HG02970 (cell line): ENCODE data around the gene PEX11A.

Experiments
- ATAC-seq: cut with Tn5 transposase; IDR thresholded peaks from one replicate; pipeline ENCODE4 v1.9.1; 2021; ENCODE audit warnings: mild to moderate bottlenecking, moderate library complexity, moderate number of reproducible peaks; ENCODE audit not compliant: unreplicated experiment, low FRiP score

The PEX11A gene

GRCh38 chr15:89657686-89658200 lies 32.8 kb downstream of the PEX11A start:
- ATAC-seq: no peak

DNA sequence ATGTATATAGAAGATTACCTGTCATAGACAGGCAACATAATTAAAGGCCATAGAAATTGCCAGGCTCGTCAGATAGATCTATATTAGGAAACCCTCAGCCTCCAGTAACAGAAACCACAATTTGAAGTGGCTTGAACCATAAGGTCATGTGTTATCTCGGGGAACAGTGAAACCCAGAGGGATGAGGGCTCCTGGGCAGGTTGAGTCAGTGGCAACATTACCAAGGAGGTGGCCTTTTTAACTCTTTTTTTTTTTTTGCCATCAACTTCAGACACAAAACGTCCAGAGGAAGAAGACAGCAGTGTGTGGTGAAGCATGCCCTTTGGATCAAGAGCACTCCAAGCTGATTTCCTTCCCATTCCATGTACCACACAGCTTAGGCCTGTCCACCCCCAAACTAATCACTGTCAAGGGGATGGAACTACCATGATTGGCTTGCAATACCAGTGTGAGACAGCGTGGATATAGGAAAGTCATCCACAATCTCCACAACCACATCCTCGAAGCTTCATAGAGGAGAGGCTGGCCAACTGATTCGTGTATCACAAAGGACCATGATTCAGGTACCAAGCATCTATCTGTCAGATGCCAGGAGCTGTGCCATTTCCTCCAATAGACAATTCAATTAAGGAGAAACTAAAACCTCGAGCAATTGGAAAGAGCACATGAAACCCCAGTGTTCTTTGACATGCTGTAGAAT lies 34.3 kb downstream of the PEX11A start:
- ATAC-seq: no peak

DNA sequence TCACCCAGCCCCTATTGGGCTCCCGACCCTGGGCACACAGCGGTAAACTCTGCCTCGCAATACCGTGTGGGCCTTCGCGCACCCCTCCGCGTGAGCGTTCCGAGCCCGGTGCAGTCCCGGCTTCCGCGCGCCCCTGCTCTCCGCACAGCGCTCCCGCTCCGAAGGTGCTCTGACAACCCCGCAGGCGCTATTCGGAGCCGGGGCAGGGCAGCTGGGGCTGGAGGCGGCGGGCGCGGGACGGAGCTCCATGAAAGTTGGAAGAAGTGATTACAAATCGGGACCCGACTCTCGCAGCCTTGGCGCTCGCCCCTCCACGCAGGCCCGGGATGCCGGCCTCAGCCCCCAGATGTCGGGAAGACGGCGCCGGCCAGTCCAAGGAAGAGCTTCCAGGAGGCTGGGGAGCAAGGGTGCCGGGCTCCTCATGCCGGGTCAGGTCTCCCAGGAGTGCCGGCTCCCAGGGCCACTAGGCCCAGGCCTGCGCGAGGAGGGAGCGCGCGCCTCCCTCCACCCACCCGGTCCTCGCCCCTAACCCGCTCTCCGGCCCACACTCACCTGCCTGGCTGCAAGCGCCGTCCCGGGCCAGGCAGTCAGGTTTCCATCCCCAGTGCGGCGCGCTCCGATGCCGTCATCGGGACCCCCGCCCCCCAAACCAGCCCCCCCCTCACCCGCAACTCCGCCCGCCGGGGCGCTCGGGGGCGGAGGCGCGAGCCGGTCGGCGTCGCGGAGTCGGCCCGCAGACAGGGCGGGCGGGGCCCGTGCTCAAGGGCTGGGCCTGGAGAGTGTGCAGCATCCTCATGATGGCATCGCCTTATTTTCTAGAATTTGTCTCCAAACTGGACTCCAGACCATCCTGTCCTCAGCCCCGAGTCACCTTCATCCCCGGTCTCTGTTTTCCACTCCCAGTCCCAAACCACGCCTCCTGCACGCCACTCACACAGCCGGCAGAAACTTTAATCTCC lies 35.4 kb downstream of the PEX11A start, which contains the start of gene KIF7:
Gene KIF7, minus strand, starts transcription at position 621 of the 959 bp plus-strand sequence. CDS start 2,537 bp downstream, outside the sequence.
- ATAC-seq: no peak

GRCh38 chr15:89654301-89654761 lies 36.2 kb downstream of the PEX11A start:
- no peak for ATAC-seq

DNA sequence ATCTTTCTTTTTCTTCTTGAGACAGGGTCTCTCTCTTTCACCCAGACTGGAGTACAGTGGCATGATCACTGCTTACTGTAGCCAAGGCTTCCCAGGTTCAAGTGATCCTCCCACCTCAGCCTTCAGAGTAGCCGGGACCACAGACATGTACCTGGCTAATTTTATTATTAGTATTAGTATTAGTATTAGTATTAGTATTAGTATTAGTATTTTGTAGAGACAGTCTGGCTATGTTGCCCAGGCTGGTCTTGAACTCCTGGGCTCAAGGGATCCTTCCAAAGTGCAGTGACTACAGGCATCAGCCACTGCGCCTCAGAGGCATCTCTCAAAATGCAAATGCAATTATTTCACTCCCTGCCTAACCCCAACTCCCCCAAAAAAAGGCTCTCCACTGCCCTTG lies 37.0 kb downstream of the PEX11A start:
- no peak for ATAC-seq

DNA sequence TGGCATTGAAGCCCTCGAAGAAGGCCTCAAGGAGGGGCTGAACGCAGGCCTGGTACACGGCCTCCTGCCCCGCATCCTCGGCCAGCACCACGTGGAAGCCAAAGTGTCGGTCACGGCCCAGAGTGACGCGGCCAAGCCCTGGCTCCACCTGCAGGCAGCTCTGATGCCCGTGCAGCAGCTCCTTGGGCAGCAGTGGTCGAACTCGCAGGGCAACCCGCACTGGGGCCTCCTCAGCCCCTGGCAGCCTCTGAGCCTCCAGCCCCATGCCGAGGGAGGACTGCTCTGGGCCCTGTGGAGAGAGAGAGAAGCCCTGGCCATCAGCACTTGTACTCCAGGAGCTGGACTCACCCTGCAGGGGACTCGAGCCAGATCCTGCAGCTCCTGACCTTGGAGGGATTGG lies 37.9 kb downstream of the PEX11A start:
- no peak for ATAC-seq

- ATAC-seq: no peak
These were observed 38.4 kb downstream of the PEX11A start for GRCh38 chr15:89652131-89652530.

DNA sequence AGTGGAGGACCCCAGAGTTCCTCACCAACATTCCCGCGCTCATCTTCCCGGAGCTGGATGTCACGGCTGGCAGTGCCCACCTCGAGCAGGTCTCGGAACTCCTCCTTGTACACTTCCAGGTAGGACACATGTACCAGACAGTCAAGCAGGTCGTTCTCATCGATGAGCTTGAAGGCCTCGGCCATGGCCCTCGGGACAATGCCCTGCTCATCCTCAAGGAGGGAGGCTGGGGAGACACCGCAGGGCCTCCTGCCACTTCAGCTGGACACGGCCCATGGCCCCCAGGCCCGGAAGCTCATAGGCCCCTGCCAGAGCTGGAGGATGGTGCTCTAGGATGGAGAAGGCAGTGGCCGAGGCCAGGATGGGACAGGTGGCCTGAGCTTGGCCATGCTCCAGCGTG lies 40.8 kb downstream of the PEX11A start:
- no peak for ATAC-seq

DNA sequence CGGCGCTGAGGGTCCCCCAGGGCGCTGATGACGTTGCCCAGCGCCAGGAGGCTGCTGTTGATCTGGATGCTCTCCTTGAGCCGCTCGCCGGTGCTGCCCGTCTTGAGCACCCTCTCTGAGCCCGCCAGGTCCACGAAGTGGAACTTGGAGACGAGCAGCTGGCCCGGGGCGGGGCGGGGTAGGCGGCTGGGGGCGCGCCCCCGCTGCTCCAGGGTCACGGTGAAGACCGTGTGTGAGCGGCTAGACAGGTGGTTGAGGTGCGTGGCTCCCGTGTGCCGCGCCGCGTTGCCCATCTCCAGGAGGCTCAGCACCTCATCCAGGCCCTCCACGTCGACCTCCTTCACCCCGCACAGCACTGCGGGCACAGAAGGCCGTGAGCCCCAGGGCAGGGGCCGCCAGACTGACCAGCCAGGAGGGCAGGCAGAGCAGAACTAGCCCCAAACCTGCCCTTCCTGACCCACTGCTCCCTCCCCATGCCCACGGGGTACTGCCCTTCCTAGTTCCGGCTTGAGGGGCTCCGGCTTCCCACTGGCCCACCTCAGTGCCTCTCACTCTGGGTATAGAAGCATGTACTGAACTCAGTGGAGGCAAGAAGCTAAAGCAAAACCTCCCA lies 41.4 kb downstream of the PEX11A start:
- no peak for ATAC-seq

- no peak for ATAC-seq
These were observed 42.2 kb downstream of the PEX11A start for GRCh38 chr15:89648106-89649012.

DNA sequence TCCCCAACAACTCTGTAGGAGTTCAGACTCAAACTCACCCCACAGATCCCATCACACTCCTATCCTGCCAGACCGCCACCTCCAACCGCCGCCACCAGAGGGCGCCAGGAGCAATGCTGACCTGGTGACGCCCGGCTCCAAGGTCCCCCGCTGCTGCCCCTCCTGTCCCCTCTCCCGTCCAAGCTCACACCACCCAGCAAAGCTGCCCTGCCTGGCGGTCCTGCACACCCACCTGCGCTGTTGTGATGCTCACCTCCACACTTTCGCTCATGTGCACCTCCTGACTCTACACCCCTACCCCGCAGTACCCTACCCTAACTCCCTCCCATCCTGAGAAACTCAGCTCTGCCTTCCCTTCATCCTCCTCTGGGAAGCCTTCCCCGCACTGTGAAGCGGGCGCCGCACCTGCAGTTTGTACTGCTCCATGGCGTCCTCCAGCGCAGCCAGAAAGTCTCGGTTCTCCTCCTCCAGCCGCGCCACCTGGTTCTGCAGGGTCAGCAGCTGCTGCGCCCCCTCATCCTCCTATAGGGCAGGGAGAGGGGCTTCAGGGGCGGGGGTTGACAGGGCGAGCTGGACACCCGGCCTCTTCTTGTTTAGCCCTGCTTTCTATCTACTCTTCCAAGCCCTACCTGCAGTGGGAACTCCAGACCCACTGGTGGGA lies 43.2 kb downstream of the PEX11A start:
- ATAC-seq: no peak

DNA sequence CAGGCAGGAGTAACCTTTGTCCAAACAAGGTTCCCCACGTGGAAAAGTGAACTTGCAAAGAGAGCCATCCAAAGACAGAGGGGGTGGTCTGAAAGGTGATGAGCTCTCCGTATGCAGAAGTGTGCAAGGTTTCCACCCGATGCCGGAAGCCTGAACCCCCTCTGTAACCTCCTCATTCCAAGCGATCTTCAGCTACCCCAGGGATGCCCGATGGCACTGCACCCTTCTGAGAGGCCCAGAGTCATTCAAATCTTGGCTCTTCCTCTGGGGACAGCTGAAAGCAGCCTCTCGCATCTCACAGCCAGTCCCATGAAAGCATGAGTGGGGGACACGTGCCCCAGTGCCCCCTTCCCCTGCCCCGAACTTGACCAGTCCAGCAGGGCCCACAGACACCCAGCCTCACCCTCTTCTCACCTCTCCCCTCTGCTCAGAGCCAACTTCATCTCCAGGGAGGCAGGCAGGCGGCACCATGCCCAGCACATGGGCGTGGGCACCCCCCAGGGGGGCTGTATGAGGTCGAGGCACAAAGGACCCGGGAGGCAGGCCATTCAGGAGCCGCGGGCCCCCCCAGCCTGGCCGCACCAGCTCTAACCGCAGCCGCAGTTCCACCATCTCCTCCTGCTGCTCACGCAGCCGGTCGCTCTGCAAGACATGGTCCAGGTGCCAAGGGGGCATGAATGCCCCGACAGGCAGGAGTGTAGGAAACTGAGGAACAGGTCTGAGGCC lies 44.0 kb downstream of the PEX11A start:
- ATAC-seq: no peak

DNA sequence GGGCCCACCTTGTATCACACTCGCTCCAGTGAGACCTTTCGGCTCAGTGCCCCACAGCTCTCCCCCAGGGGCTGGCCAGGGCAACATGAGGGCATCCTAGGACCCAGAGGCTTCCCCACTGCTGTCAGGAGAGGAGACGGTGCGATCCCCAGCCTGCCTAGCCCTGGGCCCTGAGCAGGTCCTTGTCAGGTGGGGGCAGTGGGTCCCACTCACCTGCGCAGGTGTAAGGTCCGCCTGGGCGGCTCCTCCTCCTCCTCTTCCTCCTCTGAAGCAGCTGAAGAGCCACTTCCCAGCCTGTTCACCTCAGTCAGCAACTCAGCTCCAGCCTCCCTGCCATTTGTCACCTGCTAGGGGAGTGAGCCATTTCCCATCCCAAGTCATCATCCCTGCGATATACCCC lies 44.9 kb downstream of the PEX11A start:
- no peak for ATAC-seq

GRCh38 chr15:89642106-89642505 lies 48.4 kb downstream of the PEX11A start:
- no peak for ATAC-seq

DNA sequence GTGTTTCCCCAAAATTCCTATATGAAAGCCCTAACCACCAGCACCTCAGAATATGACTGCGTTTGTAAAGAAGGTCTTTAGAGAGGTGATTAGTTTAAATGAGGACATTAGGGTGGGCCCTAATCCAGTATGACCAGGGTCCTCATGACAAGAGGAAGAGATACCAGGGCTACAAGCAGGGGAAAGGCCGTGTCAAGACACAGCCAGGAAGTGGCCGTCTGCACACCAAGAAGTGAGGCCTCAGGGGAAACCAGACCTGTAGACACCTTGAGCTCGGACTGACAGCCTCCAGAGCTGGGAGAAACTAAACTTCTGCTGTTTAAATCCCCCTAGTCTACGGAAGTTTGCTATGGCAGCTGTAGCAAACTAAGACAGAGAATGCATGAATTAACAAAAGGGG lies 49.5 kb downstream of the PEX11A start:
- ATAC-seq: no peak

GRCh38 chr15:89640245-89640644 lies 50.3 kb downstream of the PEX11A start:
- ATAC-seq: no peak

GRCh38 chr15:89633585-89633984 lies 57.0 kb downstream of the PEX11A start:
- no peak for ATAC-seq

DNA sequence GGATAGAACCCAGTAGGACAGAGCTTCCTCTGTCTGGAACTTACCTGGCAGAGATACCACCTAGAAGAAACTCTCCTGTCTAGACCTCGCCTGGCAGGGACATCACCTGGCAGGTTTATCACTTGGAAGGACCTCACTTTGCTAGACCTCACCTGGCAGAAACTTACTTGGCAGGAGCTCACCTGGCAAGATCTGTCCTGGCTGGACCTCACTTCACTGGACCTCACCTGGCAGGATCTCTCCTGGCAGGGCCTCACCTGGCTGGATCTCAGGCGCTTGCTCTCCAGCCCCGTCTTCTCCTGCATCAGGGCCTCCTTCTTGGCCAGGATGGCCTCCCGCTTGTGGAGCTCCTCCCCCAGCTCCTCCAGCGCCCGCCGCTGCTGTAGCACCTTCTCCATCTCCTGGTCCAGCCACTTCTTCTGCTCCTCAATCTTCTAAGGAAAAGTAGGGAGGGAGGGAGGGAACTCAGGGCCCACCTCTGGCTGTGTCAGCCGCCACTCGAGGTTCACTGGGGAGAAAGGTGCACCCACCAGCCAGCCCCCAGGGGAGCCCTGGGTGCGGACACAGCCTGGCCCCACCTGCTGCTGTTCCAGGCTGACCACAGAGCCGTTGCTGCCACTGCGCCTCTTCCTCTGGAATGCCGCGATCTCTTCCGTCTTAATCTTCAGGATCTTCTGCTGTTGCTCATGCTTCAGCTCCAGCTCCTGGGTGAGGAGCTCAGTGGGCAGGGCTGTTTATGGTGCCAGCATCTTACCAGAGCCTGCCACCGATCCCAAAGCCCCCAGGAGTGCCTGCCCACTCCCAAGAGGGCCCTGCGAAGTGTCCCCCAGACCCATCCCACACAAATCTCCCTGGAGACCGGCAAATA lies 57.8 kb downstream of the PEX11A start:
- ATAC-seq: no peak
